Breast epithelium (tissue), 3 donors: ENCODE data around the gene VWA2.

ENCODE experiments used
- CTCF ChIP-seq, 3 donors: fragments of 450-650 bp; IDR thresholded peaks; one replicate each; pipeline ENCODE4 v1.5.1; 2016 to 2017; ENCODE audit warnings: antibody characterized with exemption in 3 of 3, mild to moderate bottlenecking in 3 of 3, moderate library complexity in 3 of 3
- POLR2A ChIP-seq: fragments of 450-650 bp; IDR thresholded peaks from one replicate; pipeline ENCODE4 v1.6.1; 2016; ENCODE audit warnings: antibody characterized with exemption, mild to moderate bottlenecking, moderate library complexity
- POLR2AphosphoS5 ChIP-seq, 3 donors: sonication (generic); formaldehyde crosslinking; IDR thresholded peaks; one replicate each; pipeline ENCODE4 v1.6.1; 2017; ENCODE audit warnings: antibody characterized with exemption in 3 of 3

- no peak for TF ChIP-seq POLR2AphosphoS5 (IDR thresholded peaks at IDR 0.05)
- TF ChIP-seq CTCF (IDR thresholded peaks at IDR 0.05) = no peak
- TF ChIP-seq POLR2A = no peak
Measured at GRCh38 chr10:114276671-114277070, 37.6 kb downstream of the VWA2 start.
